ENCODE data around the gene PUS10. TPM values are rescaled to one million over a fixed set of nuclear protein-coding genes. Genes with fewer than 3 reads are reported as not detected.

Gene PUS10
- total and polyA plus RNA-seq, 2 of the 8 experiments (the other 6 are each of a cell fraction or from before 2014, with no cell fraction given) = 1.3 to 3.1 TPM

DNA sequence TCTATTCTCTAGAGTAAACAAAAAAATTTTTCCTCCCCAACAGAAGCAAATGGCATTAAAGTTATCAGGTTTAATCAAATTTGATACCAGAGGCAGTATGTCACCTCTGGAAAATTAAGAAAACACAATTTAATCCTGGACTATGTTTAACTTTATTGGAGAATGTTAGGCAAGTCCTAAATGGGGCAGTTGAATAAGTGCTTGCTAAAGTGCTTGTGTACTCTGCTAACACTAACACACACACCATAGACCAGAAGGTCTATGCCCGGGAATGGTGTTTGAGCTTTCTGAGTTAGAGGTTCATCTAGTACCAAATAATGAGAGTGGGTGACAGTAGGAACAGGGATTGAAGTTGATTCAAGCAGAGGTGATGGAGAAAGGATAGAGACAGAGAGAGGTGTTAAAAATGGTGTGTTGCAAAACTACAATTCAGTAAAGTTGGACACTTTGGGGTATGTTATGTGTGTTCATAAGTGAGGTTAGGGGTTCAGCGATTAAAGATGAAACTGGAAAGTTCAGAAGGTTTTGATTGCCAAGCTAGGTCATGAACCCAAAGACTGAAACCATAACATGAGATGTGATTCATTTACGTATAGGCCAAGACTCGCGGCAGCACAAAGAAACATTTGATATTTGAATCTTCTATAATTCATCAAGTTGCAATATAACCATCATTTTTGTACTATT lies 41.0 kb downstream of the PUS10 start:
- Histone ChIP-seq H3K27me3 (replicated peaks in 1 of 4; ENCODE audit: control insufficient read depth in 3 of 4, extremely low read depth in 1 of 4, insufficient read depth in 3 of 4, low read length in 3 of 4) (no peaks in the 10 kb centered on the region), H2BK15ac (ENCODE audit: low read length) (no peak overlapping the region), H3K56ac (replicated peaks; ENCODE audit: insufficient read length, low read depth, low read length) (no peak overlapping the region), H2BK5ac (ENCODE audit: low read depth, low read length) (no peak overlapping the region), H3K36me3 (ENCODE audit: control insufficient read depth in 2 of 4, insufficient read depth in 4 of 4, low read length in 3 of 4) (no peaks in the 10 kb centered on the region), H2BK120ac (replicated peaks; ENCODE audit: low read depth, low read length) (no peak overlapping the region), H3K23ac (ENCODE audit: insufficient read length) (no peak overlapping the region), H3K4me2 (ENCODE audit: insufficient read depth in 1 of 2, low read depth in 2 of 2, low read length in 2 of 2) (no peak overlapping the region), H2AFZ (ENCODE audit: low read length) (no peak overlapping the region), H3K4ac (replicated peaks; ENCODE audit: insufficient read length, low read depth, low read length) (no peak overlapping the region), H3K14ac (ENCODE audit: insufficient read length) (no peak overlapping the region), H3K9me3 (ENCODE audit: insufficient read depth in 2 of 2, low read depth in 1 of 2, low read length in 1 of 2) (no peaks in the 10 kb centered on the region), H3K4me1 (replicated peaks in 1 of 4; ENCODE audit: control insufficient read depth in 3 of 4, insufficient read depth in 4 of 4, low read length in 3 of 4) (no peaks in the 10 kb centered on the region; a peak in 1 of 7 replicates), H4K5ac (ENCODE audit: insufficient read length, low read depth, low read length) (no peak overlapping the region), H4K91ac (replicated peaks; ENCODE audit: insufficient read length, low read length) (no peak overlapping the region), H2BK12ac (ENCODE audit: low read depth, low read length) (no peak overlapping the region), H4K20me1 (replicated peaks in 1 of 2; ENCODE audit: control insufficient read depth in 1 of 2, insufficient read depth in 2 of 2, low read length in 2 of 2) (peaks cover 0 to 1% of the 10 kb centered on the region in 2 experiments), H3K4me3 (ENCODE audit: extremely low read depth in 1 of 4, insufficient read depth in 2 of 4, low read depth in 3 of 4, low read length in 4 of 4) (no peak overlapping the region), H2BK20ac (ENCODE audit: low read length) (no peak overlapping the region), H2AK5ac (ENCODE audit: low read depth, low read length) (no peak overlapping the region), H4K8ac (ENCODE audit: extremely low read depth, insufficient read depth, low read length) (no peak overlapping the region), H3K9ac (replicated peaks in 1 of 4; ENCODE audit: extremely low read depth in 1 of 4, low read depth in 3 of 4, low read length in 3 of 4) (no peak overlapping the region), H3K23me2 (ENCODE audit: low read depth, low read length) (no peaks in the 10 kb centered on the region), H3K79me1 (ENCODE audit: low read depth, low read length) (no peaks in the 10 kb centered on the region), H3K27ac (ENCODE audit: low read depth, low read length) (no peak overlapping the region), H3K79me2 (ENCODE audit: control insufficient read depth in 1 of 2, insufficient read depth in 2 of 2, low read length in 2 of 2) (no peaks in the 10 kb centered on the region), H3K18ac (ENCODE audit: extremely low read depth, low read length) (no peak overlapping the region)
- CTCF ChIA-PET (ENCODE audit: partially characterized antibody) = no interaction called here
- POLR2A ChIA-PET (ENCODE audit: partially characterized antibody) = interaction anchor here (1.2 kb wide), 1 partner anchor 221 kb away, joined by 3 read pairs; the partner anchor contains the start of gene PAPOLG
- FAIRE-seq = no peak
- 68% methylated on average over 5 of the region's 5 CpGs; no CpG with 5 or more reads in 1 of the 2 experiments for WGBS, 2 experiments (ENCODE audit: extremely low coverage in 1 of 2, insufficient coverage in 1 of 2, insufficient read length in 1 of 2, insufficient replicate concordance in 2 of 2, low coverage in 1 of 2, low lambda C conversion rate in 2 of 2, missing lambda C conversion rate in 1 of 2)
- no peak for TF ChIP-seq SP2 (IDR thresholded peaks at IDR 0.05; ENCODE audit: low read length)
- TF ChIP-seq NANOG (IDR thresholded peaks at IDR 0.05; ENCODE audit: insufficient read depth, low read depth, low read length, poor library complexity, severe bottlenecking) = no peak
- TF ChIP-seq FOSL1 (IDR thresholded peaks at IDR 0.05; ENCODE audit: insufficient read depth, low read depth, low read length) = no peak
- DNase-seq (ENCODE audit: low read depth in 1 of 2, low spot score in 2 of 2) = no peak
